ENCODE data around the gene ERICH3.
"Not testable (repeated sequence)": the region's sequence is repeated elsewhere in the genome, so short reads cannot be mapped to it uniquely, and the experiment has no call there.

Gene ERICH3

DNA sequence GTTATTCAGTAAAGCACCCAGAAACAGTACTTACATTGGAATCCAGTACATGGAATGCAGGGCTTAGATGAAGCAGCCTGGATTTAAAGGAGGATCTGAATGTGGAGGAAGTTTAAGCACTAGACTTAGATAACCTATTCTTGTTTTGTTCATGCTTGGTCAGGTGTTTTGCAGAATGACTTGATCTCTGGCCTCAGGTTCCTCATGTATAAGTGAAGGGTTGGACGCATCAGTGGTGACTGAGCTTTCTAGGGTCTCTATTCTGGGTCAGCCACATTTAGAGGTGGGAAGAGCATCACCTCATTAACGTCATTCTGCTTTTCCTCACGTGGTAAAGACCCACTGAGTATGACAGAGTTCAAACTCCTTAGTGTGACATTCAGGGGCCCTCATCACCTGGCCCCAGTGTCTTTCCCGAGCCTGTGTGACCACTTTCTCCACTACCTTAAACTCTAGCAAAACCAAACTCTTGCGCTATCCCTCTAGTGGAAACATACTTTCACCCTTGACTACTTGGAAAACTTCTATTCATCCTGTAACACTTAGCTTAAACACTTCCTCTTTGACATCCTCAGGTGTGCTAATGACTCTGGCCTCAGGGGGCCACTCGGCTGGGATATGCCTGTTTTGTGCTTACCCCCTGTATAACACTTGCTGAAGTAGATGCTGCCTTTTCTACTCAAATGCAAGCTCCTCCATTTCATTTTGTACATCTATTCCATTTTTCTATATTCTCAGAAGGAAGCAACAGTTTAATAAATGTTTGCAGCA lies 871 bp upstream of the ERICH3 start:
- DNase-seq: no peak

DNA sequence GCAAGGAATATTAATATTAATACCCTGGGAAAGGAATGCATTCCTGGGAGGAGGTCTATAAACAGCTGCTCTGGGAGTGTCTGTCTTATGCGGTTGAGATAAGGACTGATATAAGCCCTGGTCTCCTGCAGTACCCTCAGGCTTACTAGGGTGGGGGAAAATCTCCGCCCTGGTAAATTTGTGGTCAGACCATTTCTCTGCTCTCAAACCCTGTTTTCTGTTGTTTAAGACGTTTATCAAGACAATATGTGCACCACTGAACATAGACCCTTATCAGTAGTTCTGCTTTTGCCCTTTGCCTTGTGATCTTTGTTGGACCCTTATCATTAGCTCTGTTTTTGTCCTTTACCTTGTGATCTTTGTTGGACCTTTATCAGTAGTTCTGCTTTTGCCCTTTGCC lies 2.7 kb downstream of the ERICH3 start:
- not testable (repeated sequence) for DNase-seq

DNA sequence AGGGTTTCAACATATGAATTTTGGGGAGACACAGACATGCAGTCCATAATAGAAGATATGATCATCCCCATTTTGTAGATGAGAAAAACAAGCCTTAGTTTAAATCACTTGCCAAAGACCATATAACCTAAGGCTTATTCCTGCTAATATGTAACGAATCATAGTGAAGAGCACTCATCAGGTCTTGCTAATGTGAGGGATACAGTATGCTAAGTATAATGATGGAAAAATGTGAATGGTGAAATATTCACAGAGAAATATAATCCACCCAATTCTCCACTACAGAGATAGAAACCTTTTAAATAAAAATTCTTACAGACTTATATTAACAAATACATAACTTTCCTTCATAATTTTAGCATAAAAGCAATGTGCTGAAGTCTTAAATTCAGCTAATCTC lies 18.9 kb downstream of the ERICH3 start:
- DNase-seq: no peak

- no peak for DNase-seq
Measured at GRCh38 chr1:74652711-74653139, 20.9 kb downstream of the ERICH3 start.

GRCh38 chr1:74650561-74650960 lies 23.0 kb downstream of the ERICH3 start:
- no peak for DNase-seq

- no peak for DNase-seq
Measured at GRCh38 chr1:74641876-74642275, 31.7 kb downstream of the ERICH3 start.

DNA sequence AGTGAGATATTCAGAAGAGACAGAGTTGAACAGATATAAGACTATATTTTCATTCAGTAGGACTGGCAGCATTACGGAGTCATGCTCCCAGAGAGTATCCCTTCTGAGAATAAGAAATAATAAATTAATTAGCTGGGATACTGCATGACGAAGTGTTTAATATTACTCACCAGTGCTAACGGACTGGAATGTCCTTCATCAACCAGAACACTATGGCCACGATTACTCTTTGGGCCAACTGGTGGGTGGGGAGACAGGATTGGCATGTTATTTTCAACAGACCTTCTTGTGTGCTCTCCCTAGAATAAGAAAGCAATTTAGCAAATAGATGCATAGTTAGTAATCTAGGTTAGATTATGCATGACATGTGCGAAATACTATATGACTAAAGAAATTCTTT lies 32.4 kb downstream of the ERICH3 start:
- DNase-seq: no peak

DNA sequence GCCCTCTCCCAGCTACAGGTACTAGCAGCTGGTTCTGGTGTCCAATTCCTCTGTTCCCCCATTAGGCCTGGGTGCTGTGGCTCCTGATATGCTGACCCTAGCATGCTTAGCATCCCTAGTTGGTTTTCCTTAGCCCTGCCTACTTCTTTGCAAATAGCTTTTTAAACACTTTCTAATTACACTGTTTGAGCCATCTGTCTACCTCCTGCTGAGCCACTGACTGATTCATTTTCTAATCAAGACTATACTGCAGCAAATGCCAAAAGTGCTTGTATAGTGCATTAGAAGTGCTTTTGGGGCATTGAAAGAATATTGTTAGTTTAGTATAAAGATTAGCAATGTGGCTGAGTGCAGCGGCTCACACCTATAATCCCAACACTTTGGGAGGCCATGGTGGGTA lies 36.3 kb downstream of the ERICH3 start:
- no peak for DNase-seq

- DNase-seq: no peak
Measured at GRCh38 chr1:74629283-74629682, 44.3 kb downstream of the ERICH3 start.

DNA sequence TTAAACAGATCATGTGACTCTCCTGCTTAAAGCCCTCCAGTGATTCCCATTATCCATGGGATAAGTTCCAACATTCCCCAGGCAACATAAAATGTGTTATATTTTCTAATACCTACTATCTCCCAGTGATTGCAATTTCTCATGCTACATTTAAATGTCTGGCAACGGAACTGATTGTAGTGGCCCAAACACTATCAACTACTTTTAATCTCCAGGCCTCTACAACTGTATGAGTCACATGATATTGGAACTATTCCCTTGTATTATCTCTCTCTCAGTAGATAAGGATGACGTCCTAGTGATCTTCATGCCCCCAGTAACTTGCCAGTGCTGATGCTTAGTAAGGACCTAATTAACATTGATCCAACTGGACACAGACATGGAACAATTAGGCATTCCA lies 49.9 kb downstream of the ERICH3 start:
- no peak for DNase-seq

DNA sequence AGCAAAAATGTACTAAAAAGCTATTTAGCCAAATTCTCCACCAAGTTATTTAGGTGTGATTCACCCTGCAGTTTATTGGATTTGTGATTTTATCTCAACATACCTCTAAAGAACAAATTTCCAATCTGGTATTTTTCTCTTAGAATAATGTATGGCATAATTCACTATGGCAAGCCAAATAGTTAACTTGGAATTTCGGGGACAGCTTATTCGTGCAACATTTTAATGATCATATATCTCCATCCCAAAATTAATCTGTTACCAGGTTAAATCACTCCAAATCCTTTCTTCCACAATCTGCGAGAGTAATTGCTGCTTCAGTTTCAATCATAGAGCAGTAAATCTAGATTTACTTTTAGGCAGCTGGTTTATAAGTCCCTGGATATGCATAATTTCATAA lies 53.4 kb downstream of the ERICH3 start:
- no peak for DNase-seq

DNA sequence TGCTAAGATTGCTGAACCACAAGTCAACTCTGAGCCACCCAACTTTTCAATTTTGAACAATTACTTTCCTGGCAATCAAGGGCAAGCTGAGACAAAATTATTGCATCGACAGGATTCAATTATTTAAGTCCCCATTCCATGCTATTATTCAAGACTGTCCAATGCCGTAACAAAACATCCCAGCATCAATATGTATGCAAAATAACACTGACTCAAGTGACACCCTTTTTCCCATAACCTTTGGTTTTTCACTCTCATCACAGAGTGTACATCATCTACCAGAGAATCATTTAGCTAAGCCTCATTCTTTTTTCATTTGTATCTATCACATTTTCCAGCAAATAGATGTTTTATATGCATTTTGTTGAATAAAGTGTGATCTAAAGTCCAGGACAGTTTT lies 54.6 kb downstream of the ERICH3 start:
- DNase-seq: no peak

DNA sequence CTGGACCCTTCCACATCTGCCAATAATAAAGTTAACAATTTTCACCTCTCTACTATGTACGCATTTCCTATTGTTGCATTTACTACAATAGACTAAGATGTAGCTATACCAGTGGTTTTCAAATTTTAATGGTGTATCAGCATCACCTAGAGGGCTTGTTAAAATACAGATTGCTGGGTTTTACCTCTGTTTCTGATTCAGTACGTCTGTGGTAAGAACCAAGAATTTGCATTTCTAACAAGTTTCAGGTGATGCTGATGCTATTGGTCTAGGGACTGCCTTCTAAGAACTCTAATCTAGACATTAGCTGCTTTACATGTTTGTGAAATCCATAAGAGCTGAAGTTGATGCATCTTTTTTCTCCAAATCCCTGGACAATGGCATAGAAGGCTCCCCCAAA lies 59.7 kb downstream of the ERICH3 start:
- no peak for DNase-seq

- DNase-seq: no peak
Measured at GRCh38 chr1:74611887-74612286, 61.7 kb downstream of the ERICH3 start.

- DNase-seq: no peak
Measured at GRCh38 chr1:74610961-74611360, 62.6 kb downstream of the ERICH3 start.

DNA sequence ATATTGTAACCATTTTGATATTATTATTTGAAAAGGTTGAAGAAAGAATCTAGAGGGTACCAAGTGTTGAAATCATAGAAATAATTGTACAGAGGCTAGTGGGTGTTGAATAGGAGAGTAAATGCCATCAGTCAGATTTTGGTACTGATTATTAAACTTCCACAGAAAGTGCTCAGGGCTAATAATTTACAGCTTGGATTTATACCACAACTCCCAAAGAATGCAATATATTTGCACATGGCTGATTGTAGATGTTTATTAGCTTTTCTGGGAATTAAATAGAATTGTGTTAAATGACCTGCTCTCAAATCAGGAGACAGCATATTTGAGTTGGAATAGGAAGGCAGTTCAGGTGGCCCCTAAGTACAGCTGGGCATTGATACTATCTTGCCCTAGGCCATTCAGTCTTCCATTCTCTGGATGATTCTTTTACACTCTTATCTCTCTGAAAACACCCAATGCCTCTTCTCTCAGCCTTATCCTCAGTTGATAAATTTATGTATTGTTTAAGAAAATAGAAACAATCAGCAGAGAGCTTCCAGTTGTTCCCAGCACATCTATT lies 63.7 kb downstream of the ERICH3 start:
- DNase-seq: no peak

GRCh38 chr1:74596717-74597116 lies 76.9 kb downstream of the ERICH3 start:
- DNase-seq: no peak

DNA sequence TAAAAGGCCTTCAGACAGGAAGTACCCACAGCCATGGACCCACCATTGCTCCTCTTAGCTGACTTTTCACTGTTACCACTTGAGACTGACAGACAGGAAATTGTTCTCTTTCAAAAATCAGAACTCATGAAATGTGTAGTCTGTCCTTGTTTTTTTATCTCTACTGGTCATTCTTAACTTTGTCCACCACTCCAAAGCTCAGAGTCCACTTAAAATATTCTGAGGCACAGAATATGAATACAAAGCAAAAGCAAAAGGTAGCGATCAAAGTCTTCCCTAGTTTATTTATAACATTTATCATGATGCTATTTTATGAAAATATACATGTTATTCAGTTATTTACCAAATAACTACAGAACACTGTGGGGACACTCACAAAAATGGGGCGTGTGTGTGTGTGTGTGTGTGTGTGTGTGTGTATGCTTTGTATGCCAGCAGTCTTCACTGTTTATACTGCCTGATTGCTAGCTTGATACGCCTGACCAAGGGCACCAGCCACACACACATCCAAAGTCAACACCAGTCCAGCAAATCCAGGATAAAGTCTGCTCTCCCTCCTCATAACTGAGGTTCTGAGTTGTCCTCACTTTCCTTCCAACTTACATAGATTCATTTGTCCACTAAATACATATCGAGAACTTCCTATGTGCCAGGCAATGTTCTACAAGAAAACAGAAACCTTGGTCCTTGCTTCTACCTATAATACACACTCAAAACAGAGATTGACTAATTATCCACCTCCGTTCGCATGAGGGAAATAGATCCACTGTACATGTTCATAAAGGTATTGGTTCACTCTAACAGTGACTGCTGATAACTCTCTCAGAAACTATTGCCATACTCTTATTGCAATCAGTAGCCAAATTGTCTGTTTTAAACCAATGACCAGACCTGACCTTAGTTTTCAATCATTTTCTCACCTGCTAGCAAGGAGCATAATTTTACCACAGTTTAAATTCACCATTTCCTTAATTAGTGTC lies 79.4 kb downstream of the ERICH3 start:
- DNase-seq: no peak

DNA sequence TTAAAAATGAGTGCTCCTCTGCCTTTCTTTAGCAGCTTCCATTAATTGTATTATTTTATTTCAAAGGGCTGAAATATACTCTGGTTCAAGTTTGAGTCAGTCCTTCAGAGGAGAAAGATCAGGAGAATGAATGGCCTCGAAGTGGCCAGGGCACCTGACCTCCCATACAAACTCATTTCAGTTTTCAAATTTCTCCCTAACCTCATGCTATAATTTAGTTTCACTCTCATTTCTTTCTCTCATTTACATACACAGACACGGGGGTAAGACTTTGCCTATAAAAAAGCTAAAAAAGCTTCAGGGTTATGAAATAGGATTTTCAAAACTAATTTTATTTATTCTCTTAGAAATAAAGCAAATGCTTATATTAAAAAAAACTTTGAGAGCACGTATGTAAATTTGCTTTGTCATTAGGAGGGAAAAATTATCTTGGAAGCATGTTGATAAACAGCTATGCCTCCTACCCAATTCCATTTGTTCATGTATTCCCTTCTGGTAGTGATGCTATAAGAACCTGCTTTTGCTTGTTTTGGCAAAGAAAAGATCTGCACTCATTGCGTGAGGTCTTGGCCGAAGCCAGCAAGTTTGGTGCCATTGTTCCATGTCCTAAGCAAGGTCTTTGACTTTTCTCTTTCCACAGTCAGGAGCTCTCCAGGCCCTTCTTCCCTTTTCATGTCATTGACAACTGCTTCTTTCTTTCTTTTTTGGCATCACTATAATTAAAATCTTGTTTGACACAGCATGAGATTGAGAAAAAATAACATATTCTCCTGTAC lies 80.8 kb downstream of the ERICH3 start:
- no peak for DNase-seq

DNA sequence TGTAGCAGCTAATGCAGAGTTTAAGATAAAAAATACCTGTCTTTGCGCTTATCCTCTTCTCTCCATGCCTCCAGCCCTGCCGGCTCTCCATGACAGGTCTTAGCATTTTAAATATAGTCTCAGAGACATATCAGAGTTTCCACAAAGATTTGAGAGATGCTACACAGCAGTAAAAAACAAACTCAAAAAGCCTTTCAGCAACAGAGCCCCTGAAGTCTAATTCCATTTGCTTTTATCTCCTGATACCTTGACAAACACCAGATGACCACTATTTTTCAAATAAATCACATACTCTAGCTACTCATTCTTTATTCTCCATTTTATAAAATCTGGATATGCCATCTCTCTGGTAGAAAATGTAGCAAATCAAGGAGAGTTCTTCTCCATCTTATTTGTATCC lies 81.6 kb downstream of the ERICH3 start:
- DNase-seq: no peak

GRCh38 chr1:74590288-74590687 lies 83.3 kb downstream of the ERICH3 start:
- DNase-seq: no peak

GRCh38 chr1:74587888-74588287 lies 85.7 kb downstream of the ERICH3 start:
- DNase-seq: no peak

All from effector CD4-positive, alpha-beta T cell (primary cell).